WTC11 (cell line): ENCODE measurements around the gene PSG7. TPM values are rescaled to one million over a fixed set of nuclear protein-coding genes. Genes with fewer than 3 reads are reported as not detected.
"Not testable (repeated sequence)": the region's sequence is repeated elsewhere in the genome, so short reads cannot be mapped to it uniquely, and the experiment has no call there.

Experiments used
- ATAC-seq: fragments of 200-7000 bp; cut with Tn5 transposase; 2 replicates; pipeline ENCODE4 v1.10.0; 2021; ENCODE audit warnings: mild to moderate bottlenecking, moderate library complexity
- Bru-seq: library from RNA; stranded (reverse); fragments of 400-500 nt; gene quantifications from one replicate; lab custom pipeline; 2021; lab: Mats Ljungman, UMichigan
- CTCF ChIA-PET: fragments of 300-600 bp; sonication (Branson Sonifier 250); formaldehyde crosslinking; loops from one replicate; lab custom pipeline; 2021; ENCODE audit warnings: antibody characterized with exemption; lab: Charles Lee
- POLR2A ChIA-PET: fragments of 350-600 bp; sonication (Branson Sonifier 250); formaldehyde crosslinking; loops from one replicate; lab custom pipeline; 2021; ENCODE audit warnings: antibody characterized with exemption; lab: Charles Lee
- DNase-seq: peaks from one replicate; pipeline ENCODE4 v3.0.0; 2021; ENCODE audit warnings: low spot score
- H3K27ac Mint-ChIP-seq: 2 replicates; pipeline ENCODE4 v1.8.0; 2021; ENCODE audit warnings: mixed read lengths
- H3K27me3 Mint-ChIP-seq: 2 replicates; pipeline ENCODE4 v1.8.0; 2021; ENCODE audit warnings: low read depth, mild to moderate bottlenecking, moderate library complexity, mixed read lengths
- H3K36me3 Mint-ChIP-seq: 2 replicates; pipeline ENCODE4 v1.8.0; 2021; ENCODE audit warnings: mixed read lengths
- H3K4me1 Mint-ChIP-seq: 2 replicates; pipeline ENCODE4 v1.8.0; 2022; ENCODE audit warnings: mixed read lengths
- H3K4me3 Mint-ChIP-seq: 2 replicates; pipeline ENCODE4 v1.8.0; 2021; ENCODE audit warnings: mild to moderate bottlenecking, moderate library complexity, mixed read lengths
- H3K9me3 Mint-ChIP-seq: 2 replicates; pipeline ENCODE4 v1.8.0; 2021; ENCODE audit warnings: mixed read lengths
- ATF1 ChIP-seq: sonication (generic); formaldehyde crosslinking; IDR thresholded peaks from 2 replicates; pipeline ENCODE4 v1.8.1; 2023; ENCODE audit warnings: mild to moderate bottlenecking, moderate library complexity, missing genetic modification reagents
- FOXK1 ChIP-seq: sonication (generic); formaldehyde crosslinking; IDR thresholded peaks from 2 replicates; pipeline ENCODE4 v1.8.0; 2022; ENCODE audit warnings: mild to moderate bottlenecking, moderate library complexity, missing genetic modification reagents
- GABPB1 ChIP-seq: sonication (generic); formaldehyde crosslinking; IDR thresholded peaks from 2 replicates; pipeline ENCODE4 v1.8.1; 2023; ENCODE audit warnings: mild to moderate bottlenecking, missing genetic modification reagents
- HMGA2 ChIP-seq: fragments of 250-450 bp; sonication (Bioruptor Pico); IDR thresholded peaks from 2 replicates; pipeline ENCODE4 v1.4.0; 2021; ENCODE audit warnings: mild to moderate bottlenecking, moderate library complexity
- JUN ChIP-seq: sonication (generic); formaldehyde crosslinking; IDR thresholded peaks from 2 replicates; pipeline ENCODE4 v1.8.0; 2023; ENCODE audit warnings: mild to moderate bottlenecking, missing genetic modification reagents
- NFE2L1 ChIP-seq: sonication (generic); formaldehyde crosslinking; IDR thresholded peaks from 2 replicates; pipeline ENCODE4 v1.8.1; 2023; ENCODE audit warnings: missing genetic modification reagents
- RELA ChIP-seq: sonication (generic); formaldehyde crosslinking; IDR thresholded peaks from 2 replicates; pipeline ENCODE4 v1.8.1; 2022; ENCODE audit warnings: missing genetic modification reagents, mild to moderate bottlenecking, borderline replicate concordance
- SMAD4 ChIP-seq: sonication (generic); formaldehyde crosslinking; IDR thresholded peaks from 2 replicates; pipeline ENCODE4 v1.8.0; 2022; ENCODE audit warnings: mild to moderate bottlenecking, missing genetic modification reagents
- TCF7 ChIP-seq: sonication (generic); formaldehyde crosslinking; IDR thresholded peaks from 2 replicates; pipeline ENCODE4 v1.8.0; 2022; ENCODE audit warnings: mild to moderate bottlenecking, low read depth, missing genetic modification reagents, moderate library complexity
- TEAD1 ChIP-seq: sonication (generic); formaldehyde crosslinking; IDR thresholded peaks from 2 replicates; pipeline ENCODE4 v1.8.0; 2022; ENCODE audit warnings: mild to moderate bottlenecking, missing genetic modification reagents
- TEAD4 ChIP-seq: sonication (generic); formaldehyde crosslinking; IDR thresholded peaks from 2 replicates; pipeline ENCODE4 v1.8.0; 2022; ENCODE audit warnings: mild to moderate bottlenecking, missing genetic modification reagents
- TP53 ChIP-seq: sonication (generic); formaldehyde crosslinking; IDR thresholded peaks from 2 replicates; pipeline ENCODE4 v1.8.1; 2023; ENCODE audit warnings: mild to moderate bottlenecking, missing genetic modification reagents
- ZNF317 ChIP-seq: sonication (generic); formaldehyde crosslinking; IDR thresholded peaks from 2 replicates; pipeline ENCODE4 v1.8.1; 2023; ENCODE audit warnings: low read depth, mild to moderate bottlenecking, moderate library complexity, missing genetic modification reagents, borderline replicate concordance
- long read RNA-seq, 3 experiments: library from RNA in 1 of 3; library from capped mRNA in 1 of 3; library from polyadenylated mRNA in 1 of 3; unstranded in 2 of 3; stranded (forward) in 1 of 3; transcript quantifications; one replicate each; pipeline ENCODE4 v2.0.0, GENCODE V29; 2021
- total RNA-seq: library from RNA; stranded (reverse); gene quantifications from 3 replicates; pipeline ENCODE4 v1.2.3, GENCODE V29; 2021
- TF ChIP-seq, protein P1 (sequence below): sonication (generic); formaldehyde crosslinking; IDR thresholded peaks from 2 replicates; pipeline ENCODE4 v1.8.0; 2022; ENCODE audit warnings: mild to moderate bottlenecking, missing genetic modification reagents
- TF ChIP-seq, protein P2 (sequence below): sonication (generic); formaldehyde crosslinking; IDR thresholded peaks from 2 replicates; pipeline ENCODE4 v1.8.0; 2022; ENCODE audit warnings: missing genetic modification reagents
- TF ChIP-seq, protein P3 (sequence below): sonication (generic); formaldehyde crosslinking; IDR thresholded peaks from 2 replicates; pipeline ENCODE4 v1.8.0; 2023; ENCODE audit warnings: missing genetic modification reagents
- TF ChIP-seq, protein P4 (sequence below): sonication (generic); formaldehyde crosslinking; IDR thresholded peaks from 2 replicates; pipeline ENCODE4 v1.8.1; 2022; ENCODE audit warnings: missing genetic modification reagents, borderline replicate concordance
- TF ChIP-seq, protein P5 (sequence below): sonication (generic); formaldehyde crosslinking; IDR thresholded peaks from 2 replicates; pipeline ENCODE4 v1.8.1; 2023; ENCODE audit warnings: mild to moderate bottlenecking, moderate library complexity, missing genetic modification reagents
- TF ChIP-seq, protein P6 (sequence below): fragments of 250-450 bp; sonication (Bioruptor Pico); IDR thresholded peaks from 2 replicates; pipeline ENCODE4 v1.9.0; 2021; ENCODE audit warnings: mild to moderate bottlenecking

The PSG7 gene
- total RNA-seq (not detected in 3 replicates), Bru-seq, nascent RNA (not detected)
- long read RNA-seq, experiment 1, result 0 reads
- long read RNA-seq, experiment 2, result 0 reads
- long read RNA-seq, experiment 3, result 0 reads

DNA sequence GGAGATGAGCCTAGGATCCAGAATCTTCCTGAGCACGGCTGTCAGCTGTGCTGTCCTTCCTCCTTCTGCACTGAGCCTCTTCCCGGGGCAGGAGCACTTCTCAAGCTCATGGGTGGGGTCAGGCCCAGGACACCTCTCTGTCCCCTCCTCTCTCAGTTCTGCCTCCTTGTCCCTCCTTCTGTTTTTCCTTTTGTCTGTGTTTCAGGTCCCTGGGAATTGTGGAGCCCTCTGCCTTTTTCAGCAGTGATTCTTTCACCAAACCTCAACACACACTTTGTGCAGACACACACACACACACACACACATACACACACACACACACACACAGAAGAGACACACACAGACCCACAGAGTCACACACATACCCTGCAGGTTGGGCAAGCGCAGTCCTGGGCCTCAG, at the start of gene PSG7:
Gene PSG7 (minus strand): TSS at position 101 of the 400 bp plus-strand sequence. CDS start 131 bp downstream, outside the sequence.
- H3K9me3 Mint-ChIP-seq, DNase-seq, H3K27ac Mint-ChIP-seq, POLR2A ChIA-PET, H3K36me3 Mint-ChIP-seq, H3K4me3 Mint-ChIP-seq, H3K27me3 Mint-ChIP-seq, H3K4me1 Mint-ChIP-seq, ATAC-seq: not testable (repeated sequence)
- CTCF ChIA-PET, result interaction anchor here (1.1 kb wide), 1 partner anchor 90 kb away, joined by 3 read pairs; no protein-coding TSS in a partner anchor

DNA sequence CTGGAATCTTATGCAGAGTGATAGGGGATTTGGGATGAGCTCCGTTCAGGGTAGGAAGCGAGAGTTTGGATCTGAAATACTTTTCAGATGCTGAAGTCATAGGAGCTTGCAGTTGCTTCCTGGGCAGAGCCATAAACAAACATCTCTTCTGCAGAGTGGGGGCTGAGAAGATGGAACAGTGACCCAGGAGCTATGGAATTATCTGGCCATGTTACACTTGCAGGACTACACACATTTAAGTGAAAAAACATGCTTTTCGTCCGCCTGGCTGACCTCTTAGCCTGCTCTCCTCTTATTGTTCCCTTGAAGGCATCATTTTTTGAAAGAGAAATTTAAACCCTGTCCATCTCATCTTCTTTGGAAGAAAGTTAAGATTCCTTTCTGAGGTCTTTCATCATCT, 48.6 kb upstream of the PSG7 start:
- DNase-seq (no peak), ATAC-seq (no peak)
- H3K4me3 Mint-ChIP-seq, result no peak overlapping the region
- ChIA-PET CTCF (no interaction called here), POLR2A (no interaction called here)
- H3K36me3 Mint-ChIP-seq, result peaks cover 10% of the 10 kb centered on the region
- H3K9me3 Mint-ChIP-seq, result peaks cover 47% of the 10 kb centered on the region
- H3K4me1 Mint-ChIP-seq, result peaks cover 10% of the 10 kb centered on the region
- no peak for TF ChIP-seq HMGA2
- TF ChIP-seq, protein P1, sequence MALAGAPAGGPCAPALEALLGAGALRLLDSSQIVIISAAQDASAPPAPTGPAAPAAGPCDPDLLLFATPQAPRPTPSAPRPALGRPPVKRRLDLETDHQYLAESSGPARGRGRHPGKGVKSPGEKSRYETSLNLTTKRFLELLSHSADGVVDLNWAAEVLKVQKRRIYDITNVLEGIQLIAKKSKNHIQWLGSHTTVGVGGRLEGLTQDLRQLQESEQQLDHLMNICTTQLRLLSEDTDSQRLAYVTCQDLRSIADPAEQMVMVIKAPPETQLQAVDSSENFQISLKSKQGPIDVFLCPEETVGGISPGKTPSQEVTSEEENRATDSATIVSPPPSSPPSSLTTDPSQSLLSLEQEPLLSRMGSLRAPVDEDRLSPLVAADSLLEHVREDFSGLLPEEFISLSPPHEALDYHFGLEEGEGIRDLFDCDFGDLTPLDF (CRISPR knock-in tag), result no peak
- TF ChIP-seq, protein P2, sequence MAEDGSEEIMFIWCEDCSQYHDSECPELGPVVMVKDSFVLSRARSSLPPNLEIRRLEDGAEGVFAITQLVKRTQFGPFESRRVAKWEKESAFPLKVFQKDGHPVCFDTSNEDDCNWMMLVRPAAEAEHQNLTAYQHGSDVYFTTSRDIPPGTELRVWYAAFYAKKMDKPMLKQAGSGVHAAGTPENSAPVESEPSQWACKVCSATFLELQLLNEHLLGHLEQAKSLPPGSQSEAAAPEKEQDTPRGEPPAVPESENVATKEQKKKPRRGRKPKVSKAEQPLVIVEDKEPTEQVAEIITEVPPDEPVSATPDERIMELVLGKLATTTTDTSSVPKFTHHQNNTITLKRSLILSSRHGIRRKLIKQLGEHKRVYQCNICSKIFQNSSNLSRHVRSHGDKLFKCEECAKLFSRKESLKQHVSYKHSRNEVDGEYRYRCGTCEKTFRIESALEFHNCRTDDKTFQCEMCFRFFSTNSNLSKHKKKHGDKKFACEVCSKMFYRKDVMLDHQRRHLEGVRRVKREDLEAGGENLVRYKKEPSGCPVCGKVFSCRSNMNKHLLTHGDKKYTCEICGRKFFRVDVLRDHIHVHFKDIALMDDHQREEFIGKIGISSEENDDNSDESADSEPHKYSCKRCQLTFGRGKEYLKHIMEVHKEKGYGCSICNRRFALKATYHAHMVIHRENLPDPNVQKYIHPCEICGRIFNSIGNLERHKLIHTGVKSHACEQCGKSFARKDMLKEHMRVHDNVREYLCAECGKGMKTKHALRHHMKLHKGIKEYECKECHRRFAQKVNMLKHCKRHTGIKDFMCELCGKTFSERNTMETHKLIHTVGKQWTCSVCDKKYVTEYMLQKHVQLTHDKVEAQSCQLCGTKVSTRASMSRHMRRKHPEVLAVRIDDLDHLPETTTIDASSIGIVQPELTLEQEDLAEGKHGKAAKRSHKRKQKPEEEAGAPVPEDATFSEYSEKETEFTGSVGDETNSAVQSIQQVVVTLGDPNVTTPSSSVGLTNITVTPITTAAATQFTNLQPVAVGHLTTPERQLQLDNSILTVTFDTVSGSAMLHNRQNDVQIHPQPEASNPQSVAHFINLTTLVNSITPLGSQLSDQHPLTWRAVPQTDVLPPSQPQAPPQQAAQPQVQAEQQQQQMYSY (CRISPR knock-in tag), result no peak
- no peak for TF ChIP-seq TP53
- TF ChIP-seq TCF7 (CRISPR knock-in tag), result no peak
- TF ChIP-seq, protein P3, sequence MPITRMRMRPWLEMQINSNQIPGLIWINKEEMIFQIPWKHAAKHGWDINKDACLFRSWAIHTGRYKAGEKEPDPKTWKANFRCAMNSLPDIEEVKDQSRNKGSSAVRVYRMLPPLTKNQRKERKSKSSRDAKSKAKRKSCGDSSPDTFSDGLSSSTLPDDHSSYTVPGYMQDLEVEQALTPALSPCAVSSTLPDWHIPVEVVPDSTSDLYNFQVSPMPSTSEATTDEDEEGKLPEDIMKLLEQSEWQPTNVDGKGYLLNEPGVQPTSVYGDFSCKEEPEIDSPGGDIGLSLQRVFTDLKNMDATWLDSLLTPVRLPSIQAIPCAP (CRISPR knock-in tag), result no peak
- TF ChIP-seq, protein P4, sequence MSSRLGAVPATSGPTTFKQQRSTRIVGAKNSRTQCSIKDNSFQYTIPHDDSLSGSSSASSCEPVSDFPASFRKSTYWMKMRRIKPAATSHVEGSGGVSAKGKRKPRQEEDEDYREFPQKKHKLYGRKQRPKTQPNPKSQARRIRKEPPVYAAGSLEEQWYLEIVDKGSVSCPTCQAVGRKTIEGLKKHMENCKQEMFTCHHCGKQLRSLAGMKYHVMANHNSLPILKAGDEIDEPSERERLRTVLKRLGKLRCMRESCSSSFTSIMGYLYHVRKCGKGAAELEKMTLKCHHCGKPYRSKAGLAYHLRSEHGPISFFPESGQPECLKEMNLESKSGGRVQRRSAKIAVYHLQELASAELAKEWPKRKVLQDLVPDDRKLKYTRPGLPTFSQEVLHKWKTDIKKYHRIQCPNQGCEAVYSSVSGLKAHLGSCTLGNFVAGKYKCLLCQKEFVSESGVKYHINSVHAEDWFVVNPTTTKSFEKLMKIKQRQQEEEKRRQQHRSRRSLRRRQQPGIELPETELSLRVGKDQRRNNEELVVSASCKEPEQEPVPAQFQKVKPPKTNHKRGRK, result no peak
- TF ChIP-seq, protein P5, sequence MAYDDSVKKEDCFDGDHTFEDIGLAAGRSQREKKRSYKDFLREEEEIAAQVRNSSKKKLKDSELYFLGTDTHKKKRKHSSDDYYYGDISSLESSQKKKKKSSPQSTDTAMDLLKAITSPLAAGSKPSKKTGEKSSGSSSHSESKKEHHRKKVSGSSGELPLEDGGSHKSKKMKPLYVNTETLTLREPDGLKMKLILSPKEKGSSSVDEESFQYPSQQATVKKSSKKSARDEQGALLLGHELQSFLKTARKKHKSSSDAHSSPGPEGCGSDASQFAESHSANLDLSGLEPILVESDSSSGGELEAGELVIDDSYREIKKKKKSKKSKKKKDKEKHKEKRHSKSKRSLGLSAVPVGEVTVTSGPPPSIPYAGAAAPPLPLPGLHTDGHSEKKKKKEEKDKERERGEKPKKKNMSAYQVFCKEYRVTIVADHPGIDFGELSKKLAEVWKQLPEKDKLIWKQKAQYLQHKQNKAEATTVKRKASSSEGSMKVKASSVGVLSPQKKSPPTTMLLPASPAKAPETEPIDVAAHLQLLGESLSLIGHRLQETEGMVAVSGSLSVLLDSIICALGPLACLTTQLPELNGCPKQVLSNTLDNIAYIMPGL (CRISPR knock-in tag), result no peak
- no peak for TF ChIP-seq RELA (CRISPR knock-in tag)
- no peak for TF ChIP-seq ZNF317
- TF ChIP-seq TEAD4 (CRISPR knock-in tag), result no peak
- TF ChIP-seq NFE2L1, result no peak
- no peak for TF ChIP-seq ATF1
- no peak for TF ChIP-seq SMAD4 (CRISPR knock-in tag)
- TF ChIP-seq FOXK1 (CRISPR knock-in tag), result no peak
- no peak for TF ChIP-seq GABPB1 (CRISPR knock-in tag)
- no peak for TF ChIP-seq JUN (CRISPR knock-in tag)
- TF ChIP-seq, protein P6, sequence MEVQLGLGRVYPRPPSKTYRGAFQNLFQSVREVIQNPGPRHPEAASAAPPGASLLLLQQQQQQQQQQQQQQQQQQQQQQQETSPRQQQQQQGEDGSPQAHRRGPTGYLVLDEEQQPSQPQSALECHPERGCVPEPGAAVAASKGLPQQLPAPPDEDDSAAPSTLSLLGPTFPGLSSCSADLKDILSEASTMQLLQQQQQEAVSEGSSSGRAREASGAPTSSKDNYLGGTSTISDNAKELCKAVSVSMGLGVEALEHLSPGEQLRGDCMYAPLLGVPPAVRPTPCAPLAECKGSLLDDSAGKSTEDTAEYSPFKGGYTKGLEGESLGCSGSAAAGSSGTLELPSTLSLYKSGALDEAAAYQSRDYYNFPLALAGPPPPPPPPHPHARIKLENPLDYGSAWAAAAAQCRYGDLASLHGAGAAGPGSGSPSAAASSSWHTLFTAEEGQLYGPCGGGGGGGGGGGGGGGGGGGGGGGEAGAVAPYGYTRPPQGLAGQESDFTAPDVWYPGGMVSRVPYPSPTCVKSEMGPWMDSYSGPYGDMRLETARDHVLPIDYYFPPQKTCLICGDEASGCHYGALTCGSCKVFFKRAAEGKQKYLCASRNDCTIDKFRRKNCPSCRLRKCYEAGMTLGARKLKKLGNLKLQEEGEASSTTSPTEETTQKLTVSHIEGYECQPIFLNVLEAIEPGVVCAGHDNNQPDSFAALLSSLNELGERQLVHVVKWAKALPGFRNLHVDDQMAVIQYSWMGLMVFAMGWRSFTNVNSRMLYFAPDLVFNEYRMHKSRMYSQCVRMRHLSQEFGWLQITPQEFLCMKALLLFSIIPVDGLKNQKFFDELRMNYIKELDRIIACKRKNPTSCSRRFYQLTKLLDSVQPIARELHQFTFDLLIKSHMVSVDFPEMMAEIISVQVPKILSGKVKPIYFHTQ, result no peak
- TF ChIP-seq TEAD1 (CRISPR knock-in tag), result no peak
- H3K27ac Mint-ChIP-seq, result no peak overlapping the region
- H3K27me3 Mint-ChIP-seq, result 0 out of 2 replicates have a peak, but pooled peaks cover 5% of the 10 kb centered on the region

DNA sequence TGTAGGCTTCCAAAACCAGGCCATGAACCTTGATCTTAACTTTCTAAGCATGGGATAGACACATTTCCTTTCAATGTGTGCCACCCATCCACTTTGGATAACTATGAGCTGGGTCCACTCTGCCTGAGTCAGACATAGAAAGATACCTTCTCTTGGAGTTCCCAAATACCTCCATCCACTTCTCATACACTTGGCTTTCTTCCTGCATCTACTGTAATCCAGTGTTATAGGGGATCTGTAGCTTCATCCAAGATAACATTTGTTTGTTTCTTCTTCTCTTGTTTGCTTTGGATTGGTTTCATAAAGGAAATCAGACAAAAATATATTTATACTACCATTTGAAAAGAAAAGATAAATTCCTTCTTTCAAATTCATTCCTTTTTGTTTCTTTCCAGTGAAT, 45.1 kb upstream of the PSG7 start:
- POLR2A ChIA-PET, DNase-seq, CTCF ChIA-PET, H3K36me3 Mint-ChIP-seq, H3K27ac Mint-ChIP-seq, H3K27me3 Mint-ChIP-seq, H3K4me1 Mint-ChIP-seq, H3K4me3 Mint-ChIP-seq, ATAC-seq: not testable (repeated sequence)
- H3K9me3 Mint-ChIP-seq, result peaks cover 41% of the 10 kb centered on the region

DNA sequence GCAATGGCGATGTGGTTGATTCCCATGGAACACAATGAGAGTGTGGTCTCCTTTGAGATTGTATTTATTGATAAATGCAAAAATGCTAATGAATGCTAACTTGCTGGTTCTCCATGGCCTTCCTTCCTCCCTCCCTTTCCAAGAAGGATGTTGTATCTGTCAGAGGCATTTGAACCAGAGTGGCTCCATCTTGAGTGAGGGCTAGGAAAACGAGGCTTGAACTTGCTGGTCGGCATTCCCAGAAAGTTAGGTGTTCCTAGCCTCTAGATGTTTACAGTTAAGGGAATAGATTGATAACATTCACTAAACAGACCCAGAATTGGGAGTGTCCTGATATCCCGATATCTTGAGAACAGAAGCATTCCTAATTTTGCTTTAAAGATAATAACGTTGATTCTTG, 34.4 kb upstream of the PSG7 start:
- DNase-seq, CTCF ChIA-PET, H3K27ac Mint-ChIP-seq, H3K4me3 Mint-ChIP-seq, H3K27me3 Mint-ChIP-seq, POLR2A ChIA-PET, H3K4me1 Mint-ChIP-seq, H3K36me3 Mint-ChIP-seq, ATAC-seq: not testable (repeated sequence)
- peaks cover 47% of the 10 kb centered on the region for H3K9me3 Mint-ChIP-seq
